ENCODE results near the gene CDC42BPA. TPM values are rescaled to one million over a fixed set of nuclear protein-coding genes. Genes with fewer than 3 reads are reported as not detected.

Gene CDC42BPA
- total and polyA plus RNA-seq, 2 of the 13 experiments (the other 11 are each of a cell fraction or from before 2014, with no cell fraction given) = 6.5 to 16.0 TPM

GRCh38 chr1:227335242-227336020 lies 17.1 kb upstream of the CDC42BPA start:
- ChIA-PET CTCF (ENCODE audit: low intra/inter-chr PET ratio, low total read pairs) (no interaction called here), POLR2A (no interaction called here)
- in situ Hi-C loops (cut with HindIII; ENCODE audit: extremely low pct_ligation_motif_present, low pct_unique_long_range_greater_than_20kb) (no loop called here), intact Hi-C loops (cut with micrococcal nuclease; ENCODE audit: unreplicated experiment) (no loop called here)
- H3K4me3 ChIP-seq (replicated peaks in 1 of 3; ENCODE audit: insufficient read depth in 1 of 3, low read depth in 2 of 3, low read length in 3 of 3) = no peak overlapping the region
- no peak for DNase-seq (ENCODE audit: low spot score)
- ATAC-seq = no peak
- no peaks in the 10 kb centered on the region for H4K20me1 ChIP-seq (ENCODE audit: insufficient read depth, low read length)
- TF ChIP-seq AHR (CRISPR knock-in tag; IDR thresholded peaks at IDR 0.05) = no peak
- no peak for TF ChIP-seq ZSCAN20 (CRISPR knock-in tag; IDR thresholded peaks at IDR 0.05; ENCODE audit: borderline replicate concordance)
- no peak for TF ChIP-seq ZNF747 (CRISPR knock-in tag; IDR thresholded peaks at IDR 0.05; ENCODE audit: borderline replicate concordance)
- TF ChIP-seq NR3C1 (CRISPR knock-in tag; IDR thresholded peaks at IDR 0.05) = no peak
- TF ChIP-seq ELF1 (CRISPR knock-in tag; IDR thresholded peaks at IDR 0.05) = no peak
- TF ChIP-seq DRAP1 (CRISPR knock-in tag; IDR thresholded peaks at IDR 0.05) = no peak
- no peak for TF ChIP-seq HES4 (CRISPR knock-in tag; IDR thresholded peaks at IDR 0.05; ENCODE audit: borderline replicate concordance)
- no peak for TF ChIP-seq ZBED4 (CRISPR knock-in tag; IDR thresholded peaks at IDR 0.05; ENCODE audit: borderline replicate concordance)
- no peak for TF ChIP-seq ZBTB7A (CRISPR knock-in tag; IDR thresholded peaks at IDR 0.05)
- TF ChIP-seq WIZ (CRISPR knock-in tag; IDR thresholded peaks at IDR 0.05) = no peak
- no peak for TF ChIP-seq KAT7 (CRISPR knock-in tag; IDR thresholded peaks at IDR 0.05; ENCODE audit: borderline replicate concordance)
- TF ChIP-seq ZNF382 (CRISPR knock-in tag; IDR thresholded peaks at IDR 0.05; ENCODE audit: borderline replicate concordance) = no peak
- TF ChIP-seq ATM (IDR thresholded peaks at IDR 0.05; ENCODE audit: borderline replicate concordance) = no peak
- no peak for TF ChIP-seq E2F5 (CRISPR knock-in tag; conservative IDR thresholded peaks at IDR 0.05)
- no peak for TF ChIP-seq ZNF367 (CRISPR knock-in tag; IDR thresholded peaks at IDR 0.05; ENCODE audit: borderline replicate concordance)
- TF ChIP-seq ZNF317 (CRISPR knock-in tag; IDR thresholded peaks at IDR 0.05) = no peak
- H3K79me2 ChIP-seq (ENCODE audit: insufficient read depth, low read length) = no peaks in the 10 kb centered on the region
- FAIRE-seq = no peak
- no peak overlapping the region for H3K27ac ChIP-seq (ENCODE audit: extremely low read length, insufficient read depth, low read length)
- no peak overlapping the region for H2AFZ ChIP-seq (ENCODE audit: low read length)
- H3K4me2 ChIP-seq (ENCODE audit: low read depth, low read length) = no peak overlapping the region
- no peaks in the 10 kb centered on the region for H3K36me3 ChIP-seq (replicated peaks in 1 of 2; ENCODE audit: control insufficient read depth in 1 of 2, insufficient read depth in 2 of 2, low read length in 2 of 2)
- H3K27me3 ChIP-seq (ENCODE audit: control insufficient read depth in 1 of 2, insufficient read depth in 2 of 2, low read length in 2 of 2) = no peaks in the 10 kb centered on the region
- H3K9me3 ChIP-seq (ENCODE audit: low read length) = peaks cover 8% of the 10 kb centered on the region; the same call in 1 of the 2 replicates
- BruUV-seq (replicated peaks) = no TSS peak
- H3K9ac ChIP-seq (ENCODE audit: insufficient read depth, low read depth, low read length) = no peak overlapping the region
- 19% methylated on average over 5 of the region's 5 CpGs for WGBS (ENCODE audit: low lambda C conversion rate)
- no peaks in the 10 kb centered on the region for H3K4me1 ChIP-seq (ENCODE audit: insufficient read depth, low read length)
